H1 (cell line): Measurements from ENCODE around the gene FOXN3. TPM values are rescaled to one million over a fixed set of nuclear protein-coding genes. Genes with fewer than 3 reads are reported as not detected.

Experiments used
- CTCF ChIA-PET: fragments of 300-600 bp; sonication (Branson Sonifier 250); formaldehyde crosslinking; loops from one replicate; lab custom pipeline; 2021; ENCODE audit not compliant: partially characterized antibody; lab: Charles Lee
- POLR2A ChIA-PET: fragments of 300-600 bp; sonication (Branson Sonifier 250); formaldehyde crosslinking; loops from one replicate; lab custom pipeline; 2021; ENCODE audit warnings: inconsistent platforms; ENCODE audit not compliant: partially characterized antibody; lab: Charles Lee
- DNase-seq, 2 experiments: peaks; one replicate each; pipeline versions ENCODE4 v3.0.0 to v3.0.0-alpha.2; 2010 to 2022; ENCODE audit warnings: low spot score in 2 of 2, low read depth in 1 of 2, mixed read lengths in 1 of 2
- FAIRE-seq: peaks from 2 replicates; lab custom pipeline; 2011; peaks lifted over from hg19 to GRCh38; lab: Jason Lieb, UNC
- H2AFZ ChIP-seq: 2 replicates; pipeline ENCODE4 v1.8.1; 2012; ENCODE audit warnings: low read length, inconsistent platforms
- H2AK5ac ChIP-seq: 2 replicates; pipeline ENCODE4 v1.6.1; 2013; ENCODE audit warnings: low read depth, low read length
- H2BK120ac ChIP-seq: replicated peaks from 2 replicates; pipeline ENCODE3; 2013; ENCODE audit warnings: low read depth, low read length, inconsistent platforms
- H2BK12ac ChIP-seq: 2 replicates; pipeline ENCODE4 v1.6.1; 2013; ENCODE audit warnings: low read depth, low read length
- H2BK15ac ChIP-seq: 2 replicates; pipeline ENCODE4 v1.6.1; 2013; ENCODE audit warnings: low read length
- H2BK20ac ChIP-seq: 2 replicates; pipeline ENCODE4 v1.6.1; 2013; ENCODE audit warnings: low read length
- H2BK5ac ChIP-seq: 2 replicates; pipeline ENCODE4 v1.6.1; 2013; ENCODE audit warnings: low read depth, low read length
- H3K14ac ChIP-seq: 2 replicates; pipeline ENCODE4 v1.6.1; 2013; ENCODE audit warnings: inconsistent platforms; ENCODE audit not compliant: insufficient read length
- H3K18ac ChIP-seq: 2 replicates; pipeline ENCODE4 v1.6.1; 2013; ENCODE audit warnings: low read length; ENCODE audit errors: extremely low read depth
- H3K23ac ChIP-seq: 2 replicates; pipeline ENCODE4 v1.6.1; 2013; ENCODE audit warnings: inconsistent platforms; ENCODE audit not compliant: insufficient read length
- H3K23me2 ChIP-seq: 2 replicates; pipeline ENCODE4 v1.6.1; 2013; ENCODE audit warnings: low read depth, low read length
- H3K27ac ChIP-seq: 2 replicates; pipeline ENCODE4 v1.6.1; 2011; ENCODE audit warnings: low read depth, low read length, inconsistent platforms
- H3K27me3 ChIP-seq, 4 experiments: replicated peaks in 1 of 4; 1 replicate in 1 of 4; 2 replicates in 3 of 4; pipeline versions ENCODE4 v1.6.1 to v1.8.1; 2011 to 2013; ENCODE audit warnings: low read length in 3 of 4, mild to moderate bottlenecking in 3 of 4, inconsistent platforms in 2 of 4, mixed read lengths in 2 of 4, moderate library complexity in 1 of 4; ENCODE audit not compliant: control insufficient read depth in 3 of 4, insufficient read depth in 3 of 4; ENCODE audit errors: extremely low read depth in 1 of 4
- H3K36me3 ChIP-seq, 4 experiments: 2 replicates each; pipeline versions ENCODE4 v1.6.1 to v1.8.1; 2011 to 2013; ENCODE audit warnings: mild to moderate bottlenecking in 4 of 4, low read length in 3 of 4, moderate library complexity in 2 of 4, control low read depth in 1 of 4, inconsistent platforms in 1 of 4; ENCODE audit not compliant: insufficient read depth in 4 of 4, control insufficient read depth in 2 of 4
- H3K4ac ChIP-seq: replicated peaks from 2 replicates; pipeline ENCODE3; 2013; ENCODE audit warnings: low read length, low read depth, mixed read lengths, inconsistent platforms; ENCODE audit not compliant: insufficient read length
- H3K4me1 ChIP-seq, 4 experiments: replicated peaks in 1 of 4; 1 replicate in 1 of 4; 2 replicates in 3 of 4; pipeline versions ENCODE4 v1.6.1 to v1.8.1; 2011 to 2013; ENCODE audit warnings: low read length in 3 of 4, inconsistent platforms in 2 of 4, mixed read lengths in 1 of 4; ENCODE audit not compliant: insufficient read depth in 4 of 4, control insufficient read depth in 3 of 4
- H3K4me2 ChIP-seq, 2 experiments: 2 replicates each; pipeline versions ENCODE4 v1.6.1 to v1.8.1; 2011 to 2013; ENCODE audit warnings: low read depth in 2 of 2, low read length in 2 of 2, control low read depth in 1 of 2, inconsistent platforms in 1 of 2, mild to moderate bottlenecking in 1 of 2; ENCODE audit not compliant: insufficient read depth in 1 of 2
- H3K4me3 ChIP-seq, 4 experiments: fragments of 200-600, 300-600 bp in 1 of 4; sonication (generic), shearing (Covaris generic), sonication (Bioruptor Twin) in 1 of 4; 2 replicates each; pipeline versions ENCODE4 v1.5.1 to v1.8.1; 2011 to 2016; ENCODE audit warnings: low read length in 4 of 4, low read depth in 3 of 4, control low read depth in 2 of 4, inconsistent platforms in 2 of 4, mild to moderate bottlenecking in 2 of 4, mixed read lengths in 1 of 4, moderate library complexity in 1 of 4; ENCODE audit not compliant: insufficient read depth in 2 of 4; ENCODE audit errors: extremely low read depth in 1 of 4
- H3K56ac ChIP-seq: replicated peaks from 2 replicates; pipeline ENCODE3; 2013; ENCODE audit warnings: low read depth, mild to moderate bottlenecking, mixed read lengths, low read length, inconsistent platforms; ENCODE audit not compliant: insufficient read length
- H3K79me1 ChIP-seq: 2 replicates; pipeline ENCODE4 v1.6.1; 2013; ENCODE audit warnings: low read depth, low read length, control low read depth
- H3K79me2 ChIP-seq, 2 experiments: 2 replicates each; pipeline versions ENCODE4 v1.6.1 to v1.8.1; 2012 to 2013; ENCODE audit warnings: low read length in 2 of 2, mild to moderate bottlenecking in 2 of 2, inconsistent platforms in 1 of 2; ENCODE audit not compliant: insufficient read depth in 2 of 2, control insufficient read depth in 1 of 2
- H3K9ac ChIP-seq, 4 experiments: replicated peaks in 1 of 4; 1 replicate in 1 of 4; 2 replicates in 3 of 4; pipeline versions ENCODE4 v1.6.1 to v1.8.1; 2011 to 2013; ENCODE audit warnings: low read depth in 3 of 4, low read length in 3 of 4, control low read depth in 2 of 4, mild to moderate bottlenecking in 2 of 4, moderate library complexity in 2 of 4, inconsistent platforms in 1 of 4; ENCODE audit errors: extremely low read depth in 1 of 4
- H3K9me3 ChIP-seq, 2 experiments: 2 replicates each; pipeline versions ENCODE4 v1.6.1 to v1.8.1; 2012 to 2013; ENCODE audit warnings: mild to moderate bottlenecking in 2 of 2, moderate library complexity in 2 of 2, control low read depth in 1 of 2, inconsistent platforms in 1 of 2, low read depth in 1 of 2, low read length in 1 of 2, mixed read lengths in 1 of 2; ENCODE audit not compliant: insufficient read depth in 2 of 2
- H4K20me1 ChIP-seq, 2 experiments: replicated peaks in 1 of 2; 2 replicates each; pipeline versions ENCODE3 to v1.8.1; 2011 to 2013; ENCODE audit warnings: inconsistent platforms in 2 of 2, low read length in 2 of 2, mild to moderate bottlenecking in 1 of 2; ENCODE audit not compliant: insufficient read depth in 2 of 2, control insufficient read depth in 1 of 2
- H4K5ac ChIP-seq: 2 replicates; pipeline ENCODE4 v1.6.1; 2013; ENCODE audit warnings: low read length, low read depth, mixed read lengths, inconsistent platforms; ENCODE audit not compliant: insufficient read length
- H4K8ac ChIP-seq: 2 replicates; pipeline ENCODE4 v1.8.0; 2013; ENCODE audit warnings: mild to moderate bottlenecking, moderate library complexity, low read length, inconsistent platforms; ENCODE audit not compliant: insufficient read depth; ENCODE audit errors: extremely low read depth
- H4K91ac ChIP-seq: replicated peaks from 2 replicates; pipeline ENCODE3; 2013; ENCODE audit warnings: low read length, mixed read lengths, inconsistent platforms; ENCODE audit not compliant: insufficient read length
- BACH1 ChIP-seq: IDR thresholded peaks from 2 replicates; pipeline ENCODE4 v1.6.1; 2012; ENCODE audit warnings: low read length, improper control_type of control experiment
- CHD1 ChIP-seq: IDR thresholded peaks from 2 replicates; pipeline ENCODE4 v1.6.1; 2012; ENCODE audit warnings: low read depth, low read length, improper control_type of control experiment
- CHD2 ChIP-seq: IDR thresholded peaks from 2 replicates; pipeline ENCODE4 v1.6.1; 2012; ENCODE audit warnings: low read length, improper control_type of control experiment
- CREB1 ChIP-seq: IDR thresholded peaks from 2 replicates; pipeline ENCODE4 v1.6.1; 2012; ENCODE audit warnings: inconsistent platforms
- CTBP2 ChIP-seq: IDR thresholded peaks from 2 replicates; pipeline ENCODE4 v1.7.0; 2011; ENCODE audit warnings: borderline replicate concordance, mild to moderate bottlenecking, moderate library complexity, mixed read lengths, low read length; ENCODE audit not compliant: insufficient read depth, insufficient read length
- EGR1 ChIP-seq: IDR thresholded peaks from 2 replicates; pipeline ENCODE4 v1.6.1; 2011; ENCODE audit warnings: low read depth, low read length, borderline replicate concordance
- KDM4A ChIP-seq: IDR thresholded peaks from one replicate; pipeline ENCODE4 v1.7.1; 2012; ENCODE audit warnings: low read depth, mild to moderate bottlenecking, moderate library complexity, low read length, inconsistent platforms; ENCODE audit not compliant: severe bottlenecking
- NRF1 ChIP-seq: IDR thresholded peaks from 2 replicates; pipeline ENCODE4 v1.6.1; 2011; ENCODE audit warnings: mild to moderate bottlenecking, low read depth, low read length, improper control_type of control experiment
- POLR2AphosphoS5 ChIP-seq: IDR thresholded peaks from 2 replicates; pipeline ENCODE4 v1.6.1; 2011; ENCODE audit warnings: low read depth, low read length
- RBBP5 ChIP-seq: IDR thresholded peaks from 2 replicates; pipeline ENCODE4 v1.7.1; 2012; ENCODE audit warnings: low read depth, mild to moderate bottlenecking, inconsistent platforms, low read length, moderate library complexity, borderline replicate concordance
- SIN3A ChIP-seq, 2 experiments: IDR thresholded peaks in 1 of 2; conservative IDR thresholded peaks in 1 of 2; 2 replicates each; pipeline ENCODE4 v1.6.1; 2011 to 2012; ENCODE audit warnings: low read length in 2 of 2, improper control_type of control experiment in 1 of 2, low read depth in 1 of 2, mild to moderate bottlenecking in 1 of 2
- SIRT6 ChIP-seq: IDR thresholded peaks from one replicate; pipeline ENCODE4 v1.7.1; 2012; ENCODE audit warnings: low read length, inconsistent platforms
- TEAD4 ChIP-seq: IDR thresholded peaks from 2 replicates; pipeline ENCODE4 v1.6.1; 2012; ENCODE audit warnings: low read depth, low read length, inconsistent platforms, mixed read lengths
- WGBS, 2 experiments: shearing (Covaris generic) in 1 of 2; methylation state at CpG; one replicate each; pipeline versions ENCODE4 v1.1.6 to v1.1.7; 2013 to 2015; ENCODE audit warnings: low lambda C conversion rate in 2 of 2, mixed read lengths in 2 of 2, inconsistent platforms in 1 of 2, low coverage in 1 of 2, missing lambda C conversion rate in 1 of 2; ENCODE audit not compliant: insufficient replicate concordance in 2 of 2, insufficient coverage in 1 of 2, insufficient read length in 1 of 2; ENCODE audit errors: extremely low coverage in 1 of 2, missing lambda C conversion rate in 1 of 2; 5-methylcytosine and 5-hydroxymethylcytosine counted together
- polyA plus RNA-seq, 7 experiments: library from polyadenylated mRNA; depleted of rRNA in 3 of 7; stranded (reverse) in 5 of 7; unstranded in 2 of 7; fragments of >200 nt in 5 of 7; fragments of 200-250 nt in 2 of 7; gene quantifications; 1 replicate in 5 of 7; 2 replicates in 1 of 7; 4 replicates in 1 of 7; pipeline versions ENCODE4 v1.2.1 to v1.2.3, GENCODE V29; 2011 to 2013; ENCODE audit warnings: missing spikeins in 2 of 7, mixed read lengths in 2 of 7
- total RNA-seq: library from RNA; stranded (reverse); fragmentation: NEBNext Ultra II Directional; extraction: Animal tissue kit (Norgen Biotek cat#: 25700); gene quantifications from 2 replicates; pipeline ENCODE4 v1.2.1, GENCODE V29; 2021

Gene FOXN3
- total and polyA plus RNA-seq, 2 of the 8 experiments (the other 6 are each of a cell fraction or from before 2014, with no cell fraction given): 52.6 to 178 TPM

- Histone ChIP-seq H2BK15ac (no peak overlapping the region), H3K18ac (no peak overlapping the region), H3K9me3 (no peaks in the 10 kb centered on the region), H3K4me3 (no peak overlapping the region), H3K79me2 (peaks cover 0 to 24% of the 10 kb centered on the region in 2 experiments; a peak in 3 of 4 replicates), H3K4me2 (no peak overlapping the region), H4K91ac (no peak overlapping the region), H3K56ac (no peak overlapping the region), H3K36me3 (no peaks in the 10 kb centered on the region; a peak in 2 of 8 replicates), H3K4ac (no peak overlapping the region), H2BK12ac (no peak overlapping the region), H3K27ac (no peak overlapping the region), H3K23ac (no peak overlapping the region), H3K14ac (no peak overlapping the region), H2BK120ac (no peak overlapping the region), H4K20me1 (peaks cover 3 to 11% of the 10 kb centered on the region in 2 experiments), H2BK5ac (no peak overlapping the region), H4K5ac (no peak overlapping the region), H3K27me3 (no peaks in the 10 kb centered on the region), H2AFZ (no peak overlapping the region), H4K8ac (no peak overlapping the region), H2BK20ac (no peak overlapping the region), H3K9ac (no peak overlapping the region), H2AK5ac (no peak overlapping the region), H3K79me1 (no peaks in the 10 kb centered on the region), H3K4me1 (peaks cover 0 to 2% (median 0%) of the 10 kb centered on the region in 4 experiments; a peak in 3 of 7 replicates), H3K23me2 (no peaks in the 10 kb centered on the region)
- DNase-seq (no peak), FAIRE-seq (no peak)
- 90% methylated on average over 5 of the region's 6 CpGs; no CpG with 5 or more reads in 1 of the 2 experiments for WGBS, 2 experiments
- ChIA-PET POLR2A (interaction anchor here (0.9 kb wide), 1 partner anchor 9 kb away, joined by 3 read pairs; no protein-coding TSS in a partner anchor), CTCF (interaction anchor here (0.8 to 3.9 kb wide), 6 partner anchors 10 to 272 kb away, joined by 3 to 13 read pairs (median 4); no protein-coding TSS in a partner anchor)
- TF ChIP-seq CTBP2 (no peak), NRF1 (no peak), CHD1 (no peak), SIRT6 (no peak), CREB1 (no peak), EGR1 (no peak), RBBP5 (no peak), CHD2 (no peak), TEAD4 (no peak), BACH1 (no peak), POLR2AphosphoS5 (no peak), SIN3A (conservative IDR thresholded peaks at IDR 0.05 in 1 of 2, IDR thresholded peaks at IDR 0.05 in 1 of 2; ENCODE audit: low read depth in 1 of 2, low read length in 2 of 2) (no peak), KDM4A (no peak)
Measured at GRCh38 chr14:89212386-89213235, 204.4 kb downstream of the FOXN3 start.
